Vagina (tissue), 2 donors: ENCODE data around the gene TIAL1. TPM values are rescaled to one million over a fixed set of nuclear protein-coding genes. Genes with fewer than 3 reads are reported as not detected.
"Not testable (repeated sequence)": the region's sequence is repeated elsewhere in the genome, so short reads cannot be mapped to it uniquely, and the experiment has no call there.

ENCODE experiments used
- DNase-seq, 2 donors: peaks; one replicate each; pipeline ENCODE4 v3.0.0-alpha.2; 2017; ENCODE audit errors: extremely low spot score in 2 of 2
- H3K27ac ChIP-seq: fragments of 200-600 bp; sonication (generic); one replicate; pipeline ENCODE4 v1.5.1; 2019
- H3K27me3 ChIP-seq: fragments of 200-600 bp; sonication (generic); one replicate; pipeline ENCODE4 v1.5.1; 2019
- H3K36me3 ChIP-seq, 2 donors: fragments of 200-600 bp; sonication (generic); one replicate each; pipeline ENCODE4 v1.5.1; 2017 to 2019
- H3K4me1 ChIP-seq: fragments of 200-600 bp; sonication (generic); one replicate; pipeline ENCODE4 v1.5.1; 2019
- H3K4me3 ChIP-seq, 2 donors: fragments of 200-600 bp; sonication (generic); 1 replicate in 1 of 2; 2 replicates in 1 of 2; pipeline ENCODE4 v1.5.1; 2016 to 2019
- H3K9me3 ChIP-seq: fragments of 200-600 bp; sonication (generic); one replicate; pipeline ENCODE4 v1.5.1; 2019
- CTCF ChIP-seq, 3 experiments: fragments of 450-650 bp in 2 of 3; fragments of 200-600 bp in 1 of 3; sonication (generic) in 1 of 3; IDR thresholded peaks; one replicate each; pipeline ENCODE4 v1.5.1; 2017 to 2019; ENCODE audit warnings: antibody characterized with exemption in 3 of 3, mild to moderate bottlenecking in 2 of 3, moderate library complexity in 2 of 3
- POLR2A ChIP-seq, 2 donors: fragments of 450-650 bp; IDR thresholded peaks; one replicate each; pipeline ENCODE4 v1.6.1; 2017; ENCODE audit warnings: antibody characterized with exemption in 2 of 2, mild to moderate bottlenecking in 2 of 2, moderate library complexity in 2 of 2
- POLR2AphosphoS5 ChIP-seq, 2 donors: sonication (generic); formaldehyde crosslinking; IDR thresholded peaks; one replicate each; pipeline ENCODE4 v1.9.0; 2017; ENCODE audit warnings: antibody characterized with exemption in 2 of 2, mild to moderate bottlenecking in 2 of 2, low read depth in 1 of 2; ENCODE audit not compliant: insufficient read depth in 1 of 2
- intact Hi-C: fragments of 100-400 bp; cut with DNase I; formaldehyde crosslinking; loops from one replicate; pipeline ENCODE4 v1.15.1; 2023
- total RNA-seq: library from RNA; depleted of rRNA; stranded (reverse); fragments of >200 nt; gene quantifications from one replicate; pipeline ENCODE4 v1.2.3, GENCODE V29; 2016

The TIAL1 gene
- total RNA-seq, 1 donor from 2014 or later: 71.2 TPM

DNA sequence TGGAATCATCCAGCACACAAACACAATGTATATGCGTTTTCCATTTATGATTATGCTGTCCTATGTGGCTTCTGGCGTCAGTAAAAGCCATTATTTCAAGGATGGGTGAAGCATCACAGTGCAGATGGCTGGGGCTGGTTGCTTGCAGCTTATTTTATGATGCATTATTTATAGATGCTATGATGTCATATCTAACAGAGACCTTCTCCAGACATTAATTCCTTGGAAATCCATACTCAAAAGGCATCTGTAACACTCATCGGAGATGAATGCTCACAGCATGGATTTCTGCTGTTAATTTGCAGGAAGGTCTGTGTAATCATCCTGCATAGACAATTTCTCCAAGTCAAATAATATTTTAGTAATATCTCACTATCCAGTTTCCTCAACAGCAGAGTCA, 61.5 kb downstream of the TIAL1 start:
- TF ChIP-seq POLR2AphosphoS5 (IDR thresholded peaks at IDR 0.05; ENCODE audit: insufficient read depth in 1 of 2, low read depth in 1 of 2): no peak
- TF ChIP-seq POLR2A (IDR thresholded peaks at IDR 0.05): no peak
- TF ChIP-seq CTCF (IDR thresholded peaks at IDR 0.05): no peak
- Histone ChIP-seq H3K9me3 (no peaks in the 10 kb centered on the region), H3K27me3 (no peaks in the 10 kb centered on the region), H3K4me1 (peaks cover 34% of the 10 kb centered on the region), H3K4me3 (no peak overlapping the region), H3K36me3 (no peaks in the 10 kb centered on the region), H3K27ac (no peak overlapping the region)
- no peak for DNase-seq
- intact Hi-C loops: no loop called here

GRCh38 chr10:119533473-119533872, 63.3 kb downstream of the TIAL1 start:
- TF ChIP-seq CTCF (IDR thresholded peaks at IDR 0.05): no peak
- TF ChIP-seq POLR2A (IDR thresholded peaks at IDR 0.05): no peak
- no peak for TF ChIP-seq POLR2AphosphoS5 (IDR thresholded peaks at IDR 0.05; ENCODE audit: insufficient read depth in 1 of 2, low read depth in 1 of 2)
- no peaks in the 10 kb centered on the region for H3K9me3 ChIP-seq
- intact Hi-C loops: no loop called here

GRCh38 chr10:119532791-119533190, 64.0 kb downstream of the TIAL1 start:
- DNase-seq, H3K27me3 ChIP-seq, H3K4me3 ChIP-seq, intact Hi-C loops, H3K27ac ChIP-seq, H3K36me3 ChIP-seq, H3K9me3 ChIP-seq: not testable (repeated sequence)
- H3K4me1 ChIP-seq: peaks cover 30% of the 10 kb centered on the region

More at GRCh38 chr10:119533473-119533872, 63.3 kb downstream of the TIAL1 start:
- Histone ChIP-seq H3K4me1 (peaks cover 30% of the 10 kb centered on the region), H3K36me3 (no peaks in the 10 kb centered on the region), H3K27me3 (no peaks in the 10 kb centered on the region), H3K27ac (no peak overlapping the region), H3K4me3 (no peak overlapping the region)
- no peak for DNase-seq

- H3K36me3 ChIP-seq, H3K9me3 ChIP-seq, H3K27ac ChIP-seq, intact Hi-C loops, DNase-seq, H3K27me3 ChIP-seq, H3K4me3 ChIP-seq: not testable (repeated sequence)
- H3K4me1 ChIP-seq: peaks cover 30% of the 10 kb centered on the region
Observed at GRCh38 chr10:119532251-119532650, 64.5 kb downstream of the TIAL1 start.

DNA sequence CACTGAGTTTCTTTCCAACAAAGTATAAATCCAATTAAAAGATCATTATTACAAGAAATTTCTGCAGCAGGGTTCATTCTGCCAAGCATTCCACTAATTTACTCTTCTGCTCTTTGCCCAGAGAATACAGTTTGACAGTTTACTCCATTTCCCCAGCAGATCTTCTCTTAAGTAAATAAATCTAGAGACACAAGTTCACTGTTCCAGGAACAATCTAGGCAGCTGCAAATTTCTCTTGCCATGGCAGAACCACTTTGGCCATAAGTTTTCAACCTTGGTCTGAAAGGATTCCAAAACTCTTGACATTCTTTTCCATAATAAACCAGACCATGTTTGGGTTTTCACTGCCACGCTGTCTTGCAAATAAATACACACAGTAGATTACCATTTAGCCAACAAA, 65.7 kb downstream of the TIAL1 start:
- H3K27ac ChIP-seq: no peak overlapping the region
- H3K4me3 ChIP-seq: no peak overlapping the region
- intact Hi-C loops: no loop called here
- no peaks in the 10 kb centered on the region for H3K36me3 ChIP-seq
- TF ChIP-seq POLR2A (IDR thresholded peaks at IDR 0.05) (no peak), POLR2AphosphoS5 (IDR thresholded peaks at IDR 0.05; ENCODE audit: insufficient read depth in 1 of 2, low read depth in 1 of 2) (no peak), CTCF (IDR thresholded peaks at IDR 0.05) (no peak)
- no peaks in the 10 kb centered on the region for H3K9me3 ChIP-seq
- H3K27me3 ChIP-seq: no peaks in the 10 kb centered on the region
- H3K4me1 ChIP-seq: peaks cover 30% of the 10 kb centered on the region
- no peak for DNase-seq

DNA sequence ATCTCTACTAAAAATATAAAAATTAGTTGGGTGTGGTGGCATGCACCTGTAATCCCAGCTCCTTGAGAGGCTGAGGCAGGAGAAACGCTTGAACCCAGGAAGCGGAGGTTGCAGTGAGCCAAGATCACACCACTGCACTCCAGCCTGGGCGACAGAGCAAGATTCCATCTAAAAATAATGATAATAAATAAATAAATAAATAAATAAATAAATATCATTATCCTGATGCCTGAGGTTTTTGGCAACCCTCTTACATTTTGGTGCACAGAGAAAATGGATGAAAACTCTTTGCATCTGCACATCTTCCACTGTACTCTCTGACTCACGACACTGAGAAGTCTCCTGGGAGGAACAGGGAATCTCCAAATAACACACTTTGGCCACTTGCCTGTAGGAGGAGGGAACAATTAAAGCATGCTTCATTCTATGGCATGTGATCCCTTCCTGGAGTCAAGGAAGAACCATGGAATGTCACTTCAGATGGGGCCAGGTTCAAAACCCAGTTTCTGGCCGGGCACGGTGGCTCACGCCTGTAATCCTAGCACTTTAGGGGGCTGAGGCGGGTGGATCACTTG, 68.0 kb downstream of the TIAL1 start:
- DNase-seq, intact Hi-C loops, H3K27ac ChIP-seq, H3K4me3 ChIP-seq, H3K36me3 ChIP-seq, H3K27me3 ChIP-seq, H3K9me3 ChIP-seq: not testable (repeated sequence)
- peaks cover 30% of the 10 kb centered on the region for H3K4me1 ChIP-seq
